WERI-Rb-1 (cell line): ENCODE measurements around the gene PRICKLE2.

Experiments used
- DNase-seq: peaks from one replicate; pipeline ENCODE4 v3.0.0-alpha.2; 2020
- H3K27ac ChIP-seq: fragments of 250-450 bp; sonication (Bioruptor Pico); 2 replicates; pipeline ENCODE4 v1.5.1; 2020; ENCODE audit warnings: mild to moderate bottlenecking, moderate library complexity
- H3K27me3 ChIP-seq: fragments of 250-450 bp; sonication (Bioruptor Pico); 2 replicates; pipeline ENCODE4 v1.5.1; 2021; ENCODE audit warnings: mild to moderate bottlenecking, low read depth, moderate library complexity; ENCODE audit not compliant: insufficient read depth, severe bottlenecking
- H3K36me3 ChIP-seq: fragments of 250-450 bp; sonication (Bioruptor Pico); 2 replicates; pipeline ENCODE4 v1.5.1; 2020; ENCODE audit warnings: mild to moderate bottlenecking, moderate library complexity
- H3K4me3 ChIP-seq: 2 replicates; pipeline ENCODE4 v1.5.1; 2011; ENCODE audit warnings: low read depth, mild to moderate bottlenecking, control low read depth, low read length
- H3K9me3 ChIP-seq: fragments of 250-450 bp; sonication (Bioruptor Pico); 2 replicates; pipeline ENCODE4 v1.5.1; 2021; ENCODE audit warnings: mild to moderate bottlenecking, moderate library complexity; ENCODE audit not compliant: severe bottlenecking
- CTCF ChIP-seq: IDR thresholded peaks from 2 replicates; pipeline ENCODE4 v1.5.1; 2011; ENCODE audit warnings: low read depth, mild to moderate bottlenecking, control low read depth, inconsistent platforms, low read length

The PRICKLE2 gene

DNA sequence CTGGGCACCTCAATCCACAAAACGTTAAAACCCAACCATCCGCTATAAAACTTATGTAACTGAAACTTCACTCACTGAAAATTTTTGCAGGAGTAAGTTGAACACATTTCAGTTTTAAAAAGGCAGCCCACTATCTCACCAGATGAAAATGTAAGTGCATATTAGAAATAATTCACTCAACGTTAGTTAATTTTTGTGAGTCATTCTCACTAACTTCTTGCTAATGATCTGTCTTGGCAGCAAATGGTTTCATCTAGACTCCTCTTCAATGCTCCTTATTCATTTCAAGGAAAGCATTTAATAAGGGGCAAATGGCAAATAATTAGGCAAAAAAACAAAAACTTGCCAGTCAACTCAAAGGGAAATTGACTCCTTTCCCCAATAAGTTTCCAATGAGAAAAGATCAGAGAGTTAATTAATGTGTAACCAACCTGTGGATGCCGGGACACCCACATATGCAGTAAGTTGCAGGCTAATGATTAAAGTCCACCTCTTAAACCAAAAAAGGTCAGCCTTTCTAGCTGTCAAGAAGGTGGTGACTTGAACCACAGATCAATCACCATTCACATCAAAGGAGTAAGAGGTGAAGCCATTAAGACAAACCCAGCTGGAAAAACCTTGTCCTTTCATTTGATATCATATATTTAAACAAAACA lies 22.9 kb upstream of the PRICKLE2 start:
- Histone ChIP-seq H3K4me3 (no peak overlapping the region), H3K27me3 (no peaks in the 10 kb centered on the region), H3K36me3 (no peaks in the 10 kb centered on the region; the same call in 1 of the 2 replicates), H3K9me3 (no peaks in the 10 kb centered on the region), H3K27ac (no peak overlapping the region)
- TF ChIP-seq CTCF: no peak
- no peak for DNase-seq

- Histone ChIP-seq H3K27me3 (no peaks in the 10 kb centered on the region), H3K9me3 (no peaks in the 10 kb centered on the region), H3K36me3 (peaks cover 5% of the 10 kb centered on the region), H3K4me3 (no peak overlapping the region), H3K27ac (peak overlapping the region; percentile 31)
- peak; percentile 51 for TF ChIP-seq CTCF
- no peak for DNase-seq
Observed at GRCh38 chr3:64244011-64244942, 19.0 kb upstream of the PRICKLE2 start.

DNA sequence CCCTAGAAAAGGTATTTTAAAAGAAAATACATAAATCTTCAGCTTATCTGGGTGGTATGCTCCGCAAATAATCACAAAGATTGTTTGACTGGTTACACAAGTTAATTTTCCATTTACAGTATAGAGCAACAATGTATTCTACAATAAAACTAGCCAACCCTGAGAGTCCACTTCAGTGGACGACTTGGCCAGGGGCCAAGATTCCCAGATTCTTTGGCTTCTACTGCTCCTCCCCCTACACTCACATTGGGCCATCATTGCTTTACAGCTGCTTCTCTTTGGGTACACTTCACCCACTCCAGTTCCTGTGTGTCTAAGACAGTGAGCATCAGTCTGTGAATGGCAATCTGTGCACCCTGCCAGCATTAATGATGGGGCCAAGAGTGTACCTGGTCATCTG lies 17.2 kb upstream of the PRICKLE2 start:
- no peaks in the 10 kb centered on the region for H3K27me3 ChIP-seq
- TF ChIP-seq CTCF: no peak
- peaks cover 11% of the 10 kb centered on the region for H3K36me3 ChIP-seq
- no peaks in the 10 kb centered on the region for H3K9me3 ChIP-seq
- peak overlapping the region; percentile 22; the same call in 1 of the 2 replicates for H3K27ac ChIP-seq
- DNase-seq: no peak
- no peak overlapping the region for H3K4me3 ChIP-seq

GRCh38 chr3:64240959-64241358 lies 15.7 kb upstream of the PRICKLE2 start:
- H3K36me3 ChIP-seq: peaks cover 26% of the 10 kb centered on the region
- no peak overlapping the region for H3K4me3 ChIP-seq
- TF ChIP-seq CTCF: no peak
- H3K27me3 ChIP-seq: no peaks in the 10 kb centered on the region
- DNase-seq: no peak
- peaks cover 7% of the 10 kb centered on the region for H3K9me3 ChIP-seq
- H3K27ac ChIP-seq: no peak overlapping the region; the same call in 1 of the 2 replicates

DNA sequence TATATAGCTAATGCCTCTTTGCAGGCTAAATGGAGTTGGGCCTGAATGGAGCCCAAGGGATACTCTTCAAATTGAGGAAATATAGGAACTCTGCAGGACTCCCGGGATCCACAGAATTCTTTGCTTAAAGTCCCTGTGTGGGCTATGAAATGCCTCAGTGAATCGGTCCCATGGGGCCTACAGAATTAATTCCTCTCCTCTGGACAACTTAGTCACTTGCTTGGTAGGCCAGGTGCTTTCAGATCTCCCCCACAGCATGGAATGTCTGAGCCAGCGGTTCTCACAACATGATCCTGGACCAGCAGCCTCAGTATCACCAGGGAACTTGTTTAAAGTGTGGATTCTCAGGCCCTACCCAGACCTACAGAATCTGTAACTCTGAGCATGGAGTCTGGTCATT lies 15.1 kb upstream of the PRICKLE2 start:
- Histone ChIP-seq H3K27me3 (no peaks in the 10 kb centered on the region), H3K9me3 (peaks cover 7% of the 10 kb centered on the region), H3K36me3 (peaks cover 32% of the 10 kb centered on the region), H3K4me3 (no peak overlapping the region), H3K27ac (peak overlapping the region; percentile 41)
- DNase-seq: no peak
- no peak for TF ChIP-seq CTCF
